Osteoblast (primary cell): Measurements from ENCODE around the gene HYAL2. TPM values are rescaled to one million over a fixed set of nuclear protein-coding genes. Genes with fewer than 3 reads are reported as not detected.

Source experiments
- DNase-seq: peaks from one replicate; pipeline ENCODE4 v3.0.0; 2011; ENCODE audit warnings: low spot score, mixed read lengths; ENCODE audit not compliant: insufficient read length; ENCODE audit errors: missing footprints
- H2AFZ ChIP-seq: 2 replicates; pipeline ENCODE4 v1.6.0; 2011; ENCODE audit warnings: mild to moderate bottlenecking, low read length
- H3K27ac ChIP-seq: 2 replicates; pipeline ENCODE4 v1.5.1; 2011; ENCODE audit warnings: mild to moderate bottlenecking, low read depth, low read length, moderate library complexity
- H3K27me3 ChIP-seq: 2 replicates; pipeline ENCODE4 v1.6.0; 2012; ENCODE audit warnings: mild to moderate bottlenecking, control low read depth, inconsistent platforms, low read length, moderate library complexity; ENCODE audit not compliant: insufficient read depth
- H3K36me3 ChIP-seq: 2 replicates; pipeline ENCODE4 v1.5.1; 2011; ENCODE audit warnings: mild to moderate bottlenecking, low read length, control low read depth, moderate library complexity; ENCODE audit not compliant: insufficient read depth
- H3K4me1 ChIP-seq: 2 replicates; pipeline ENCODE4 v1.5.1; 2011; ENCODE audit warnings: mild to moderate bottlenecking, low read length, control low read depth, moderate library complexity; ENCODE audit not compliant: insufficient read depth
- H3K4me2 ChIP-seq: 2 replicates; pipeline ENCODE4 v1.6.0; 2011; ENCODE audit warnings: mild to moderate bottlenecking, low read length; ENCODE audit not compliant: insufficient read depth
- H3K4me3 ChIP-seq: fragments of 200-600 bp; sonication (generic); 3 replicates; pipeline ENCODE4 v1.5.1; 2012; ENCODE audit warnings: mild to moderate bottlenecking, low read length, inconsistent platforms; ENCODE audit not compliant: insufficient read depth
- H3K79me2 ChIP-seq: 2 replicates; pipeline ENCODE4 v1.6.0; 2012; ENCODE audit warnings: mild to moderate bottlenecking, low read length, control low read depth, inconsistent platforms; ENCODE audit not compliant: insufficient read depth
- H3K9me3 ChIP-seq: 2 replicates; pipeline ENCODE4 v1.5.1; 2011; ENCODE audit warnings: low read depth, low read length, control low read depth
- H4K20me1 ChIP-seq: 2 replicates; pipeline ENCODE4 v1.6.0; 2012; ENCODE audit warnings: mild to moderate bottlenecking, low read length, control low read depth; ENCODE audit not compliant: insufficient read depth
- total RNA-seq: library from RNA; depleted of rRNA; stranded (reverse); fragments of >200 nt; gene quantifications from 2 replicates; pipeline ENCODE4 v1.2.3, GENCODE V29; 2012
- TF ChIP-seq, protein P1 (sequence below): IDR thresholded peaks from 2 replicates; pipeline ENCODE4 v1.5.1; 2011; ENCODE audit warnings: mild to moderate bottlenecking, low read depth, low read length, moderate library complexity; ENCODE audit errors: extremely low read depth

HYAL2 gene
- total RNA-seq, 1 donor, result 32.9 TPM

DNA sequence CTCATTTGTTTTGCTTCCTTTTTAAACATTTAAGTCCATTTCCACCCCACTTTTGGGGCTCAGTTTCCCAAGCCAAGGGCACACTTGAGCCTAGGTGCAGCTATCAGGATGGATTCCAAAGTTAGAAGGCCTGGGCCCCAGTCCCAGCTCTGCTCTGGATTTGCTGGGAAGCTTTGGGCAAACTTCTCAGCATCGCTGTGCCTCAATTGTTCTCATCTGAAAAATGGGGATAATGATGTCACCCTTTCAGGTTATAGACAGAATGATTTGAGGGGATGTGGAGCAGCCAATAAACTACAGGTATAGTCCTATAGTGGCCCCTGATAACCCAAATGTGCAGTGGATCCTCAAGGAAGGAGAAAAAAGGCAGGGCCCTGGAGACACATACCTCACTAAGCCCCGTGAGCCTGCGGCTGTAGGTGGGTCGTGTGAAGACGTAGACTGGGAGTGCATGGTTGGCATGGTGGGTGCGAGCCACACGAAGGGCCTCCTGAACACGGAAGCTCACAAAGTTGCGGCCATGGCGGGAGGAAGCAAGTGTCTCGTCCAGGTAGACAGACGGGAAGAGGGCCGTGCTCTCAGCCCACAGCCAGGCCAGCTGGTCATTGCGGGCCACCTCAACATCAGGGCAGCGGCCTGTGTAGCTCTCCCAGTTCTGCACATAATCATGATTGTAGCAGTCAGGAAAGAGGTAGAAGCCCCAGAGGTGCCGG, 3.2 kb downstream of the HYAL2 start:
- Histone ChIP-seq H3K4me2 (peak overlapping the region; percentile 99), H2AFZ (no peak overlapping the region), H4K20me1 (peaks cover 38% of the 10 kb centered on the region)

DNA sequence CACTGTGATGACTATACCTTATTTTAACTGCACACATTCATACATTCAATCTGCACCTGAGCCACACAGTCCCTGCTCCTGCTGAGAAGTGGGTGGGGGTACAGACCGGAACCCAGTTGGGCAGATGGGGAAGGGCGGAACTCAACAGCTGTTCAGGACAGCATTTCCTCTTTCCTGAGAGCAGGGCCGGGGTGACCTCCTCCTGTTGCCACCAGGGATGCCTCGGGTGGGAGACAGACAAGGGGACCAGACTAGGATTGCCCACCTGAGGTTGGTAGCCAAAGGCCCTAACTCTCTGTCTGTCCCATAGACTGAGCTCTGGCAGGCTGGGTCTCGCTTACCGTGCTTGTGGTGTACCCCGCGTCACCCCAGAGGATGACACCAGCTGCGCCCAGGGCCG, 3.9 kb downstream of the HYAL2 start:
- Histone ChIP-seq H3K36me3 (peaks cover 28% of the 10 kb centered on the region), H2AFZ (no peak overlapping the region), H3K4me3 (no peak overlapping the region), H3K9me3 (no peaks in the 10 kb centered on the region), H3K27me3 (no peaks in the 10 kb centered on the region), H3K4me2 (no peak overlapping the region), H4K20me1 (peaks cover 41% of the 10 kb centered on the region), H3K4me1 (peaks cover 14% of the 10 kb centered on the region), H3K27ac (no peak overlapping the region), H3K79me2 (peaks cover 31% of the 10 kb centered on the region)
- no peak for DNase-seq
- TF ChIP-seq, protein P1, sequence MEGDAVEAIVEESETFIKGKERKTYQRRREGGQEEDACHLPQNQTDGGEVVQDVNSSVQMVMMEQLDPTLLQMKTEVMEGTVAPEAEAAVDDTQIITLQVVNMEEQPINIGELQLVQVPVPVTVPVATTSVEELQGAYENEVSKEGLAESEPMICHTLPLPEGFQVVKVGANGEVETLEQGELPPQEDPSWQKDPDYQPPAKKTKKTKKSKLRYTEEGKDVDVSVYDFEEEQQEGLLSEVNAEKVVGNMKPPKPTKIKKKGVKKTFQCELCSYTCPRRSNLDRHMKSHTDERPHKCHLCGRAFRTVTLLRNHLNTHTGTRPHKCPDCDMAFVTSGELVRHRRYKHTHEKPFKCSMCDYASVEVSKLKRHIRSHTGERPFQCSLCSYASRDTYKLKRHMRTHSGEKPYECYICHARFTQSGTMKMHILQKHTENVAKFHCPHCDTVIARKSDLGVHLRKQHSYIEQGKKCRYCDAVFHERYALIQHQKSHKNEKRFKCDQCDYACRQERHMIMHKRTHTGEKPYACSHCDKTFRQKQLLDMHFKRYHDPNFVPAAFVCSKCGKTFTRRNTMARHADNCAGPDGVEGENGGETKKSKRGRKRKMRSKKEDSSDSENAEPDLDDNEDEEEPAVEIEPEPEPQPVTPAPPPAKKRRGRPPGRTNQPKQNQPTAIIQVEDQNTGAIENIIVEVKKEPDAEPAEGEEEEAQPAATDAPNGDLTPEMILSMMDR, result no peak

More for the DNA sequence above, 3.2 kb downstream of the HYAL2 start:
- Histone ChIP-seq H3K36me3 (peaks cover 28% of the 10 kb centered on the region), H3K79me2 (peaks cover 31% of the 10 kb centered on the region), H3K9me3 (no peaks in the 10 kb centered on the region), H3K4me3 (no peak overlapping the region), H3K27ac (no peak overlapping the region), H3K4me1 (peaks cover 14% of the 10 kb centered on the region), H3K27me3 (no peaks in the 10 kb centered on the region)
- TF ChIP-seq, protein P1, result no peak
- DNase-seq, result no peak

DNA sequence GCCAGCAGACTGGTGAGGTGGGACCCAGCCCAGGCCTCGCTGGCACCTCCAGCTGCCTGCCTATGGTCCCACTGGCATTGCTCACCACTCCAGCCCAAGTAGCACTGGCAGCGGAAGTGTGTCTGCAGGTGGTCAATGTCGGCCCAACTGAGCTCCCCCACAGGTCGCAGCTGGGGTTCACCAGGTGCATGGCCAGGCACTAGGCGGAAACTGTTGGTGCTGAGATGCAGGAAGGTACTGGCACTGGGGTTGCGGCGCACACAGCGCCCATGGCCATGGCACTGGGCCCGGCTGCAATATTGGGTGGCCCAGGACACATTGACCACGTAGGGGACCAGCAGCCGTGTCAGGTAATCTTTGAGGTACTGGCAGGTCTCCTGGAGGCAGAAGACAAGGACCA, 4.4 kb downstream of the HYAL2 start:
- Histone ChIP-seq H3K79me2 (peaks cover 31% of the 10 kb centered on the region), H3K4me2 (no peak overlapping the region), H3K4me1 (peaks cover 14% of the 10 kb centered on the region), H3K27ac (no peak overlapping the region), H3K36me3 (peaks cover 28% of the 10 kb centered on the region), H3K4me3 (no peak overlapping the region), H3K27me3 (no peaks in the 10 kb centered on the region), H2AFZ (no peak overlapping the region), H4K20me1 (peaks cover 41% of the 10 kb centered on the region), H3K9me3 (no peaks in the 10 kb centered on the region)
- DNase-seq, result no peak
- TF ChIP-seq, protein P1, result no peak

GRCh38 chr3:50317300-50317699, 5.2 kb downstream of the HYAL2 start:
- DNase-seq, result peak; percentile 75
- Histone ChIP-seq H3K79me2 (peaks cover 31% of the 10 kb centered on the region), H4K20me1 (peaks cover 41% of the 10 kb centered on the region), H3K4me2 (no peak overlapping the region), H3K27ac (no peak overlapping the region), H3K36me3 (peaks cover 28% of the 10 kb centered on the region), H2AFZ (no peak overlapping the region), H3K9me3 (no peaks in the 10 kb centered on the region), H3K4me3 (no peak overlapping the region), H3K27me3 (no peaks in the 10 kb centered on the region), H3K4me1 (peaks cover 14% of the 10 kb centered on the region)
- TF ChIP-seq, protein P1, result no peak
